Measurements from ENCODE around the gene ATP9A.
A peak's percentile ranks its signal among the peaks of the same experiment; 100 is the strongest.

The ATP9A gene

GRCh38 chr20:51624157-51624731, 143.9 kb downstream of the ATP9A start:
- peak; percentile 21 for DNase-seq (ENCODE audit: low read depth)

GRCh38 chr20:51623255-51623654, 144.9 kb downstream of the ATP9A start:
- DNase-seq (ENCODE audit: low read depth), result no peak

DNA sequence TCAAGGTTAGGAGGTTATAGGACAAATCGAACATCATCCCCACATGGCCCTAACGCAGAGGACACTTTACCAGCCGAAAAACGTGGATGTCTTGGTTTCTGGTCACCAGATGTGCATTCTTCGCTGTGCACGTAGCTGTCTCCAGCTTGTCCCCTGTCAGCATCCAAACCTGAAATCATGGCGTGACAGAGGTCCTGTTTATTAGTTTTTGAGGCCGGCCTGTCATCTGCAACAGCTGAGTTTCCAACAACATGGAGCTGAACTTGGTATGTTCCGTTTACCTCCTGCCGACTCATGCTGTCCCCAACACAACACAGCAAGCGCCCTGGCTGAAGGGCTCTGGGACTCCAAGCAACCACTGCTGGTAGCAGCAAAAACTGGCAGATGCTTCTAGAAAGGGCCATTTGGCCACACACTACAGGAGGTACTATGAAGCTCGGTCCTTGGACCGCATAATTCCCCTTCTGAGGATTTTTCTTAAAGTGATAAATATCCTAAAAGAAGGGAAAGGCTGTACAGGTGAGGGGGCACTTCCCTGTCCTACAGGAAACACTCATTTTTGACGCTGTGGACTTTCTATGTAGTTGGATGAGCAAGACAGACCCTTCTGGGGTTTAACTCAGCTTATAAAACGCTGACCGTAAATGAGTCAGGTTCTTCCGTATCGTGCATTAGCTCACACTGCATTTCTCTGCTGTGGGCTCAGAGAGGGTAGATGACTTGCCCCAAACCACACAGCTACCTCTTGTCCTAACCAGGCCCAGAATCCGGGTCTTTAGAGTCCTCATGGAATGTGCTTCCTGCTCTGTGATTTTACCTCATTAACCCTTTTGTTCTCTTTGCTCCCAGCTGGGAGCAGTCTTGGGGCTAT, 146.0 kb downstream of the ATP9A start:
- no peak for DNase-seq (ENCODE audit: low read depth)

GRCh38 chr20:51620432-51620831, 147.8 kb downstream of the ATP9A start:
- DNase-seq (ENCODE audit: low read depth), result no peak

- no peak for DNase-seq (ENCODE audit: low read depth)
Measured at GRCh38 chr20:51616060-51616459, 152.1 kb downstream of the ATP9A start.

- no peak for DNase-seq (ENCODE audit: low read depth)
Measured at GRCh38 chr20:51614687-51615086, 153.5 kb downstream of the ATP9A start.

- no peak for DNase-seq (ENCODE audit: low read depth)
Measured at GRCh38 chr20:51613580-51613979, 154.6 kb downstream of the ATP9A start.

DNA sequence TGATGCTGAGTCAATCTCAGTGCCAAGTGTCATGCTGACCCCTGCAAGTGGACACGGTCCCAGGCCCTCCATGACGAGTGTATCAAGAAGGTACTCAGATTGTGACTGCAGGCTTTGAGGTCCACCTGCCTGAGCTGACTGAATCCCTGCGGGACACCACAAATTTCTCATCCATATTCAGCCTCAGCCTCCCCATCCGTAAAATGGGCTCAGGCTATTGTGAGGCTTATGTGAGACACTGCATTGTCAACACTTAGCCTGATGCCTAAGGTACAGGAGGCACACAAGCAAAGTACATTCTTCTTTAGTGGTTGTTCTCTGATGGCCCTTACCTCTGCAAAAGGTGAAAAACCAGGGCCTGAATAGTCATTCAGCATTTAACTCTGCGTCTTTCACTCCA, 155.3 kb downstream of the ATP9A start:
- DNase-seq (ENCODE audit: low read depth), result no peak

DNA sequence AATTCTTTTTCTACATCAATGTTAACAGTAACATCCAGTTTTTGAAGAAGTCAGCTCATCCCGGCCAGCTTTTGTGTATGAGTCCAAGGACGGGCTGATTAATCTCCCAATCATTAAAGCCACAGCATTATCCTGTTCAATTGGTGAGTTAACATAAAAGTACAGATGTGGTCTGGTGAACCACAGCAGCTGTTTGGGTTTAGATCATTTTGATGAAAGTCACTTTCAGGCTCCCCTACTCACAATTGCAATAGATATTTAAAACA, 156.6 kb downstream of the ATP9A start:
- no peak for DNase-seq (ENCODE audit: low read depth)

DNA sequence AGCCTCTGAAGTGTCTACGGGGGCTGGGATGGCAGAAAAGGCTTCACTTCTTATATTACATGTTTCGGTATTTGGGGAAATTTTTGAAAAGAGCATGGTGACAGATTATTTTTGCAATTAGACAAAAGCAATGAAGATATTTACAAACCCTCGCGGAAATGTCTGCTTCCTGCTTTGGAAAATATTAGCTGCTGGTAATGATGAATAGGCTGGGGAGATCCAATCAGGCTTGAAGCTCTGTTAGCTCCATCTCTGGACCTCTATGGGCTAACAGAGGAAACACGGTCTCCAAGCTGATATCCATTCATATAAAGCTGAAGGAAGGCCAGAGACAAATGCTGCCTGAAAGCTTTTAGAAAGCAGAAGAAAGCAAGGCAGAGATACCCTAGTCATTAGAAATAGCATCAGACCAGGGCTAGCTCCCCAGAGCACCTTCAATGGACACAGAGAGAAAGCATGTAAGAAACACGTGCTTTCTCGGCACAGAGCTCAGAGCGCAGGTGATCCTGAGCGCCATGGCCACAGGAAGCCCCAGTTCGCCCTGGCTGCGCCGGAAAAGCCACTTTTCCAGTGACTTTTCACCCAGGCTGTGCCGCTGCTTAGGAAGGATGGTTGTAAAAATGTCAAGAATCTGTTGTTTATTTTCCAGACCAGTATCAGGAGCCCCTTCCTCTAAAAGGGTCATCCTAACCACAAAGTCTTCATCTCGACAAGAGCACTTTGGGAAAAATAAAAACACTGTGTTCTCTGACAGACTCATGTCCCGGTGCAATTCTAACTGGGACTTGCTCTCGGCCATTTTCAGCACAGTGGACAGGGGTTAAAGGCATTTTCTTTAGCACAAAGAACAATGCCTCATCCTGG, 157.2 kb downstream of the ATP9A start:
- DNase-seq (ENCODE audit: low read depth), result no peak

DNA sequence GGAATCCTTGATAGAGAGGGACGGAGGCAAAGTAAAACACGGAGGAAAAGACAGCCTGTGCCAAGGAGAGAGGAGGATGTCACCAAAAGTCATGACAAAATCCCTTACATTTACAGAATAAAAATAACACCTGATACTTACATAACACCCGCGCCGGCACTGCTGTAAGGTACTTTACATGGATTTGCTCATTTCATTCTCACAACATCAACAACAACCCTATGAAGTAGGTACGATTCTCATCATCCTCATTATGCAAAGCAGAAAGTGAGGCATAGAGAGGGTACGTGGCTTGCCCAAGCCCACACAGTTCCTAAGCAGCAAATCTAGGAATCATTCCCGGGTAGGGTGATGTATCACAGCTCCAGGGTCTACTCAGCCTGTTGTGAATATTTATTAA, 158.1 kb downstream of the ATP9A start:
- no peak for DNase-seq (ENCODE audit: low read depth)

GRCh38 chr20:51609251-51609650, 158.9 kb downstream of the ATP9A start:
- DNase-seq (ENCODE audit: low read depth), result no peak

DNA sequence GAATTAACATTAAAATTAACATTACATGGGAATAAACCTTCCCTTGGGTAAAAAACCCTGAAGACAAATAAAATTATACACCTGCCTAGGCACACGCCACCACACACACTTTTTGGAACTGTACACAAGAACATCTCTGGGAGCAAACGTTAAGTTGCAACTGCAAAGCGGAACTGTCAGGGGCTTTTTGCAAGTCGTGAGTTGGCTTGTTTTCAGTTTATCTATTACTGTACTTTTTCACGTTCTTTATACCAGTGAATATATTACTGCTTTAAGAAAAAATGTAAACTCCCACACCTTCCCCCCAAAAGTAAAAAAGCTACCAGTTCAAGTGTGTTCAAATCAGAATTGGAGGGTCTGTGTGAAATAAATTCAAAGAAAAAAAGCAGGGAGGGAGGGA, 160.1 kb downstream of the ATP9A start:
- DNase-seq (ENCODE audit: low read depth), result no peak

- no peak for DNase-seq (ENCODE audit: low read depth)
Measured at GRCh38 chr20:51607170-51607569, 161.0 kb downstream of the ATP9A start.

- DNase-seq (ENCODE audit: low read depth), result no peak
Measured at GRCh38 chr20:51604851-51605250, 163.3 kb downstream of the ATP9A start.

DNA sequence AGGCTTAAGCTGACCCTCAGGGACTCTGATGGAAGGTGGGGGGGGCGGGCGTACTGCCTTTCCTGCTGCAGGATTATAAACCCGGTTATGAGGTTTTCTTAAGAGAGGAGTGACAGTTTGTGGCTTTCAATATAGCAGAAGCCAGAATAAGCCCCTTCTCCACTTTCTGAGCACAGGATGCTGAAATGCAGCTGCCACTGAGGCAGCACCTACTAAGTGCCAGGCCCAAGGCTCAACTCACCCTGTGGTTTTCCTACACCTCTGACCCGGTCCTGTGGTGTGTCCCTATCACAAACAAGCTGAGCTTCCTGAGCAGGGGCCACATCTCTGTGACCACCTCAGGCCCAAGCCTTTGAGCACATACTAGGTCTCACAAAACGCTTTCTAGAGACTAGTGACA, 166.1 kb downstream of the ATP9A start:
- DNase-seq (ENCODE audit: low read depth), result no peak

- no peak for DNase-seq (ENCODE audit: low read depth)
Measured at GRCh38 chr20:51600950-51601349, 167.2 kb downstream of the ATP9A start.

DNA sequence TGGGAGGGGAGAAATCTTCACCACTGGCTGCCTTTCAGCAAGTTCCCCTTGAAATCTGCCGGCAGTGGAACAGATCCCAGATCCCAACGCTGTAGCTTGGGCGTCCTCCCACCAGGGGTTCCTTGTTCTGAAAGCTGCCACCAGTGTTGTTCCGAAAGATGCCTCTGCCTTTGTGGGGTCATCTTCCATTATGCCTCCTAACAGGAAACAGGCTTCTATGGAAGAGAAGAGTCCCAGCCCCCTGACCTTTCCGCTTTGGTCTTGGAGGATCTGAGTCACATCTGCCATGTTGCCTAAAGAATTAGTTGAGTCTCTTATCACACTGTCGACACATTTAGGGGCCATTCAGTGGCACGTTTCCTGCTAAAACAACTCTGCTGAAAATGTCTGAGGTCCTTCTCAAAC, 168.2 kb downstream of the ATP9A start:
- no peak for DNase-seq (ENCODE audit: low read depth)

- no peak for DNase-seq (ENCODE audit: low read depth)
Measured at GRCh38 chr20:51598556-51598955, 169.6 kb downstream of the ATP9A start.

- no peak for DNase-seq (ENCODE audit: low read depth)
Measured at GRCh38 chr20:51597389-51598231, 170.6 kb downstream of the ATP9A start.

- no peak for DNase-seq (ENCODE audit: low read depth)
Measured at GRCh38 chr20:51596668-51597388, 171.4 kb downstream of the ATP9A start.

Data from stimulated activated CD8-positive, alpha-beta memory T cell treated with anti-CD3 and anti-CD28 coated beads, Interleukin-12 subunit alpha, Interleukin-12 subunit beta, amount 100 ng/mL, for 4 hours (primary cell).